T-helper 1 cell treated with Interleukin-12 subunit alpha and Interleukin-12 subunit beta and Interleukin-4 antibody, amounts not matched to agents 30 μg/mL and 1 μg/mL, for 36 hours (primary cell): Measurements from ENCODE around the gene CIAO2A.

Experiments used
- H3K27ac Mint-ChIP-seq: one replicate; pipeline ENCODE4 v1.8.0; 2021; ENCODE audit warnings: mild to moderate bottlenecking, mixed read lengths
- H3K27me3 Mint-ChIP-seq: one replicate; pipeline ENCODE4 v1.8.0; 2021; ENCODE audit warnings: low read depth, mixed read lengths
- H3K36me3 Mint-ChIP-seq: one replicate; pipeline ENCODE4 v1.8.0; 2021; ENCODE audit warnings: low read depth, mixed read lengths
- H3K4me1 Mint-ChIP-seq: one replicate; pipeline ENCODE4 v1.8.0; 2021; ENCODE audit warnings: low read depth, mixed read lengths
- H3K4me3 Mint-ChIP-seq: one replicate; pipeline ENCODE4 v1.8.0; 2021; ENCODE audit warnings: mild to moderate bottlenecking, moderate library complexity, mixed read lengths
- H3K9me3 Mint-ChIP-seq: one replicate; pipeline ENCODE4 v1.8.0; 2021; ENCODE audit warnings: mixed read lengths

CIAO2A gene

GRCh38 chr15:64026591-64026990 is 67.0 kb downstream of the CIAO2A start:
- Mint-ChIP-seq H3K9me3 (no peaks in the 10 kb centered on the region), H3K27me3 (peaks cover 3% of the 10 kb centered on the region), H3K4me3 (no peak overlapping the region), H3K27ac (no peak overlapping the region), H3K4me1 (peaks cover 20% of the 10 kb centered on the region), H3K36me3 (peaks cover 11% of the 10 kb centered on the region)

GRCh38 chr15:64024172-64025050 is 69.2 kb downstream of the CIAO2A start:
- Mint-ChIP-seq H3K4me1 (peaks cover 10% of the 10 kb centered on the region), H3K36me3 (peaks cover 15% of the 10 kb centered on the region), H3K27ac (no peak overlapping the region), H3K4me3 (no peak overlapping the region), H3K27me3 (no peaks in the 10 kb centered on the region), H3K9me3 (peaks cover 7% of the 10 kb centered on the region)

DNA sequence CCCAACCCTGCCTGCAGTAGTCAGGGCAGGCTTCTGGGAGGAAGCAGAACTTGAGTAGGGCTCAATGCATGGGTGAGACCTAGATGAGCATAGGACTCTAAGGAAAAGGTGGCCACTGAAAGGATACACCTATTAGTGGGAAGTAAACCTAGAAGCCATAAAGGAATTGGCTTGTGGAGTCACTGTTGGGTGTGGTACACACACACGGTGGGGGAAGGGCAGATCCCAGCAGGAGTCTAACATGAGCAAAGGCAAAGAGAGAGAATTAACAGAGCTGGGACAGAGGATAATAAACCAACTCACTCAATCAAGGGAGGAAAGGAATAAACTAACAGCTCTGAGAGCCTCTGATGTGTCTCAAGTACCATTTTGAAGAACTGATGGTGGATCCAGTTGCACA is 70.4 kb downstream of the CIAO2A start:
- H3K36me3 Mint-ChIP-seq: peaks cover 13% of the 10 kb centered on the region
- H3K9me3 Mint-ChIP-seq: peaks cover 7% of the 10 kb centered on the region
- H3K27me3 Mint-ChIP-seq: no peaks in the 10 kb centered on the region
- no peak overlapping the region for H3K27ac Mint-ChIP-seq
- peaks cover 7% of the 10 kb centered on the region for H3K4me1 Mint-ChIP-seq
- H3K4me3 Mint-ChIP-seq: no peak overlapping the region

- H3K27me3 Mint-ChIP-seq: no peaks in the 10 kb centered on the region
- peaks cover 5% of the 10 kb centered on the region for H3K4me1 Mint-ChIP-seq
- H3K4me3 Mint-ChIP-seq: no peak overlapping the region
- H3K27ac Mint-ChIP-seq: no peak overlapping the region
- H3K36me3 Mint-ChIP-seq: peaks cover 13% of the 10 kb centered on the region
- peaks cover 7% of the 10 kb centered on the region for H3K9me3 Mint-ChIP-seq
Measured at GRCh38 chr15:64022571-64022970, 71.1 kb downstream of the CIAO2A start.
